Activated CD8-positive, alpha-beta memory T cell treated with anti-CD3 and anti-CD28 coated beads, Interleukin-2, amount 50 U/mL, for 24 hours (primary cell): ENCODE results near the gene CEACAM18.
"Not testable (repeated sequence)": the region's sequence is repeated elsewhere in the genome, so short reads cannot be mapped to it uniquely, and the experiment has no call there.

Experiments used
- DNase-seq: peaks from one replicate; pipeline ENCODE4 v3.0.0-alpha.2; 2020; ENCODE audit errors: extremely low read depth

The CEACAM18 gene

DNA sequence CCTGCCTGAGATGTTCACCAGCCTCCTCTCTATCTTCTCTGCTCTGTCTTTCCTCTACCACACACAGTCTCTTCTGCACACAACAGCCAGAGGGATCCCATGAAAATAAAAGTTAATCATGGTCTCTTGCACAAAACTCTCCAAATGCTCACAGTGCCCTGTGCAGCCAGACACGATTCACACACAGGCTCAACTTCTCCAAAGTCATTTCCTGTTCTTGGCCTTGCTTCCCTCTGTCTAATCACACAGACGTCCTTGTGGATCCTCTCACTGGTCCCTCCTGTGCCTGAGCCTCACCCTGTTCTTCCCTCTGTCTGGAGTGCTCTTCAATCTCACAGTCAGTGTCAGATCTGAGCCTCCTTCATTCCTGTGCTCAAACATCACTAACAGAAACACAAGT lies 15.4 kb downstream of the CEACAM18 start:
- DNase-seq, result no peak

DNA sequence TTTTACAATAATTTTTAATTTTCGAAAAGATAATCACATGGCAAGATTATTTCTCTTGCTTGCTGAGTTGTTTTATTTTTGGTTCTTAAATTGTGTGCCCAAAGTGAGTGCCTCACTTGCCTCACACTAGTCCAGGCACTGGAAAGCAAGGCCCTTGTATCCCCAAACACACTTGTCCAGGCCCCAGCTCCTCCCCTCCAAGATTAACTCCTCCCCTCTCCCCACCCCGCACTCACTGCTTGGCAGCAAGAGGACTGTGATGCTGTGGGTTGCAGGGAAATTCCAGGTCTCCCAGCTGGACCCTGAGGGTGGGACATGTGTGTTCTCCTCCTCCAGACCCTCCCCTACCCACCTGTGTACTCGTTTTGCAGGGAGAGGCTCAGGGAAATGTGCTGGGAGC lies 19.3 kb downstream of the CEACAM18 start:
- DNase-seq, result no peak

DNA sequence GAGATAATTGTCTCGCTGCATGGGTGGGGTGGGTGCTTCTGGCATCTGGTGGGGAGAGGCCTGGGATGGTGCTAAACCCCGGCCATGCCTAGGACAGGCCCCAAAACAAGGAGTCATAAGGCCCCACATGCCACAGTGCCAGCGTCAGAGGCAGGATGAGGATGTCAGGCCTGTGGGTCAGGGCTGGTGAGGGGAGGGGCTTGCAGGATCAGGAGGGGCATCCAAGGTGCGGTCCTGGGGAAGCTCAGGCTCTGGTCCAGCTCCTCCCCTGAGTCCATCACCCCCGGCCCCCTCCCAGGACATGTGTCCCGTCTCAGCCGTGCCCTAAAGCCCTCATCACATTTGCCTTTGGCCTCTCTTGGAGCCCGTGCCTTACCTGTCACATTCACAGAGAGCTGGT lies 22.6 kb downstream of the CEACAM18 start:
- not testable (repeated sequence) for DNase-seq

DNA sequence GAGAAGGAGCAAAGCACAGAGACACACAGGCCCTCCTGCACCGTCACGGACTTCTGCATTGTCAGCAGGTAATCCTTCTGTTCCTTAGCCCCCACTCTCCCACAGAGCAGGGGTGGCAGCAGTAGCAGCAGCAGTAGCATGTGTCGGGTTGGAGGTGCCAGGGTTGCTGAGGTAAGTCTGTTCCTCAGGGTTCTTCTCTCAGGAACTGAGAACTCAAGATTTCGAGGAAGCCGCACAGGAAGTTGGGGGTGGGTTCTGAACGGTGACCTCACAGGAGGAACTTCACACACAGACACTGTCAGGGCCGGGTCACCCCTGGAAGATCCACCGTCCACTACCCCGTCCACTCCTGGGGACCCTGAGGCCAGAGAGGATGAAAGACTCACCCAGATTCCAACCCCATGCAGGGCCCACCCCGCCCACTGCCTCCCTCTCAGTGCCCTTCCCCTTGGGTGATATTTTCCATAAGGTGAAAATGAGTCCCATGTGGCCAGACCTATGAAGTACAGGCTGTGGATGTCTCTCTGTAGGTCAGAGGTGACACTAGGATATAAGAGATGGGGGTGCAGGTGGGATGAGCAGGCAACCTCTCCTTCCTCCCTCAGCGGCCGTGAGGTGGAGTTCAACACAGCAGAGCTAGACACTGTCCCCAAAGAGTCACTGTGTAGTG lies 23.4 kb downstream of the CEACAM18 start, which contains the start of gene SIGLEC12:
TSS of gene SIGLEC12 (minus strand) at position 207 of the 670 bp plus-strand sequence. CDS start at position 140, 67 bp downstream.
- DNase-seq, result no peak

DNA sequence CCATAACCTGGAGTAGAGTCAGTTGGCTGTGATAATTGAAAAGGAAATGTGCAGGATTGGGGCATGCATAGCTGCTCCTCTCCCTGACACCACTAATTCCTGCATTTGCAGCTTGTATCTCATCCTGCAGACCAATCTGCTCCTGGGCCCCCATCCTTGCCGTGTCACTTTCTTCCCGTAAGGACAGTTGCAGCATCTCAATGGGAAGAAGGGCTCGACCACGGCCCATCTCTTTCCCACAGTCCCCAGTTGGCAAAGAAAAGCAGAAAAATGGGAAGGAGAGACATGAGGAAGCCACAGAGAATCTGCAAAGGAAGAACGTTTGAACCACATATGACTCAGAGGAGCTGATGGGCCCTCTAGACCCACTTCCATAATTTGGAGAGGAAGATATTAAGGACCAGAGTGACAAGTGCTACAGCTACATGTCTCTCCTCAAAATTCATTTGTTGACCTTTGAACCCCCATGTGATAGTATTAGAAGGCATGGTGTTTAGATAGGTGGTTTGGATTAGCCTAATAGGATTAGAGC lies 25.0 kb downstream of the CEACAM18 start:
- DNase-seq, result no peak

DNA sequence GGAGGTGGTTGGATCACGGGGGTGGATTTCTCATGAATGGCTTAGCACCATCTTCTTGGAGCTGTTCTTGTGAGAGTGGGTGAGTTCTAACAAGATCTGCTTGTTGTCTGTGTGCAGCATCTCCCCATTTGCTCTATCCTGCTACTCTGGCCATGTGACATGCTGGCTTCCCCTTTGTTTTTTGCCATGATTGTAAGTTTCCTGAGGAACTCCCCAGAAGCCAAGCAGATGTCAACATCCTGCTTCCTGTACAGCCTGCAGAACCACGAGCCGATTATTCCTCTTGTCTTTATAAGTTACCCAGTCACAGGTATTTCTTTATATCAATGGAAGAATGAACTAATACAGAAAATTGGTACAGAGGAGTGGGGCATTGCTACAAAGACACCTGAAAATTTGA lies 25.6 kb downstream of the CEACAM18 start:
- DNase-seq, result no peak

DNA sequence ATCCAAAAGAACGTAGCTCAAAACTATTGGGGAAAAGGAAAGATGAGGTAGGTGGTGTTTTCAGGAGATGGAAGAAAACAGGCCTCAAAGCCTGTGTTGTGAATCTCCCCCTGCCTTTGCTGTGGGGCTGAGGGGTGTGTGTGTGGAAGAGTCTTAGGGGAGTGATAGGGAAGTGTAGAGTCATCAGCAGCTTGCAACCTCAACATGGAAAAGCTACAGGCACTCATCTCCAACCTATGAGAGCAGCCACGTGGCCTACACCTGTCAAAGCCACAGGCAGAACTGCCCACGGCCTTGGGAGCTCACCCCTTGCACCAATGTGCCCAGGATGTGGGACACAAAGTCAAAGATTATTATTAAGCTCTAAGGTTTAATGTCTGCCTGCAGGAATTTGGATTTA lies 27.6 kb downstream of the CEACAM18 start:
- DNase-seq, result no peak

DNA sequence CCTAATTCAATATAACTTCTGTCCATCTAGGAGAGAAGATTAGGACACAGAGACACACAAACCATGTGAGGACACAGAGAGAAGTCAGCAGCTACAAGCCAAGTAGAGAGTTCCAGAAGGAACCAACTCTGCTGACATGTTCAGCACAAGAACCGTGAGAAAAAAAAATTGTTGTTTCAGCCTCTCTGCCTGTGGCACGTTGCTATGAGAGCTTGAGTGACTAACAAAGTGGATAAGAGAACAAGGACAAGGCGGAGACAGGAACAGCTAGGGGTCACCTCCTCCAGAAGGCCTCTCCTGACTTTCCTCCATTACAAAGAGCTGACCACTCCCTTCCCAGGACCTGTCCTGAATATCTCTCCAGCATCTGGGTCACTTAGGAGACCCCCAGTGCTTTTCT lies 28.9 kb downstream of the CEACAM18 start:
- DNase-seq, result no peak

DNA sequence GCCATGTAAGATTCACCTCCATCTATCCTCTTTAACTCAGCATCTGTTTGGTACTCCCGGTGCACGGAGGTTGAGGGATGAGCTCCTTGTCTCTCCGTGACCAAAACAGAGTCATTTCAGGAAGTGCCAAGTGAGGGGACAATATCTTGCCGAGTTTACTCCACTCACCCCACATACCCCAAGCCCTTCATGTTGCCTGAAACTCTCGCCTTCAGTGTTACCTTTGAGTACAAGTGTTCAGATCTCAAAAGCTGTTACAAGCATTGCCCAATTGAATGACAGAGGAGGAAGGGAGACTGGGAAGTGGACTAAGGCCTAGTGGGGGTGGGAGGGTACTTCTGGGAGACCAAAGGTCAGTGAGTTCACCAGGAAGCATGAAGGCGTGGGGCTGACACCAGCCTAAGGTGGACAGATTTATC lies 29.3 kb downstream of the CEACAM18 start:
- DNase-seq, result no peak

DNA sequence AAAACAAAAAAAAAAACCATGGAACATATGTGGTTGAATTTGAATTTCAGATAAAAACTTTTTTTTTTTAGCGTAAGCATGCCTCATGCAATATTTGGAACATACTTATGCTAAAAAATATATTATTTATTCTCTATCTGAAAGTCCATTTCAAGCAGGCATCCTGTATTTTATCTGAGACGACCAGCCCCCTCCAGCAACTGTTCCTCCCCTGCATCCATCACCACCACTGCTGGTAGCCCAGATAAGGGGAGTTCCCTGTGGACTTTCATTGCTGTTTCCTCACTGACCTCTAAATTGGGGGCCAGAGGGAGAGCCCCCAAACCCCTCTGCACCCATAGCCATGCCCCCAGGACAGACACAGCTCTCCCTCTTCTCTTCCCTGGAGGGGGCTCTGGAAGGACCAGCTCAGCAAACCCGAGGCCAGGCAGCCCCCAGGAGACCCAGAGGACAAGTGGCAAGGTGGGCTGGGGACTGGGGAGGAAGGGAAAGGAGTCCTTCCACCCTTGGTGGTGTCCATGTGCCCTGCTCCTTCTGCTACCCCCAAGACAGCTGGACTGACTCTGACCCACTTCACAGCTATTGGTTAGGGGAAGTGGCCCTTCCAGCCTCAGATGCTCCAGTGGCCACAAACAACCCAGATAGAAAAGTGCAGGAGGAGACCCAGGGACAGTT lies 29.9 kb downstream of the CEACAM18 start:
- DNase-seq, result no peak

DNA sequence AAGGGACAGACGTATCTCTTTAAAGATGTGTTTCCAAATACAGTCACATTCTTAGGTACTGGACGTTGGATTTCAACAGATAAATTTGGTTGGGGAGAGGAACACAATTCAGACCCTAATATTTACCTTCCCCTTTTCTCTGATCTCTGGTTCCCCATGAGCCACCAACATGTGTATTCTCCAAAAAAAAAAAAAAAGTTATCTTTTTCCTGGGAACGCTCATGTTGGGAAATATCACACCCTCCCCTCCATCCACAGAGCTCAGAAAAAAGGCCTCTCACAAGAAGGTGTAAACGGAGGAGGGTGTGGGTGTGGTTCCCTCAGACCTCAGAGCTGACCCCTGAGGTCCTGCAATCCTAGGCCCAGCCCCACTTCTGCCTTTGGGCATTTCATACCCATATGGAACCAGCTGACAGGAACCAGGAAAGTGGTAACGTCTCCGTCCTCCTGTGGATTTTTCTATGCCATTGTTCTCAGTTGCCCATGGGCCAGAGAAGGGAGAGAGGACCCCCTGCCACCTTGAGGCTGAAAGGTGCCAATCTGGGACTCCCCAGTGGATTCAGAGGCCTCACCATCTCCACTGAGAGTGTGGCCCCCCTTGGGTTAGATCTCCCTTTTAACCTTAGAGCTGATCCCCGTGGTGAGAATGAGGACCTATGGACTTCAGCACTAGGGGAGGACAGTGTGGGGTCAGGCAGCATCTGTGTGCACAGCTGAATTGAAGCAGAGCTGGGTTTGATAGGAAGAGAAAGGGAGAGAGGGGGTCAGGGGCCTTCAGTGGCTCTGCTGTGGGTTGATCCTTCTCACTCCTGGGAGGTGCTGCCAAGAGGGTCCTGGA lies 31.7 kb downstream of the CEACAM18 start:
- DNase-seq, result no peak

DNA sequence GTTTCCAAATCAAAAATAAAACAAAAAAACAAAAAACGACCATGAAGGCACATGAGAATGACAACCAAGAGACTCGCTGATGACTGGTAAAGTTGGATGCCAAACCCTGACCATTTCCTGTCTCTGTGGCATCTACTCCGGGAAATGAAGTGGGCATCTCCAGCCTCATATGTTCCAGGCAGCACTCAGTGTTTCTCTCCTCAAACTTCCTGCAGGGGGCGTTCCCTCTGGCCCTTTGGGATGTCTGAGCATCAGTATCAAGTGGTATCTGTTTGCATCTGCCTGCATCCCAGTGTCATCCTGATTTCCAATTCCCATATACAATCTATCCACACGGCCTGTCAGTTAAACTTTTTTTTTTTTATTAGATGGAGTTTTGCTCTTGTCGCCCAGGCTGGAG lies 33.0 kb downstream of the CEACAM18 start:
- DNase-seq, result no peak

DNA sequence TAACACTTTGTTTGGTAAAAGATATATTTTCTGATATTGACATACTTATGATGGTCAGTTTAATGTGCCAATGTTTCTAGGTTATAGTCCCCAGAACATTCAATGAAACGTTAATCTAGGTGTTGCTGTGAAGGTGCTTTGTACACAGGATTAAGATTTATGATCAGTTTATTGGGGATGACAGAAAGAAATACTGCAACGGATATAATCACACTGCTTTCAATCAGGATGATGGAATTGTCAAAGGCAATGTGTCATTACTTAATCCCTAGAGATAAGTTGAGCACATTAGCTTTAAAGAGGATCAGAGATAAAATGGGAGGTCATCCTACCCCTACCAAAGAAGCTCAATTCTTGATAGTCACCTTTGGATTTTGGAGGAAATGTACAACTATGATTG lies 35.6 kb downstream of the CEACAM18 start:
- no peak for DNase-seq

DNA sequence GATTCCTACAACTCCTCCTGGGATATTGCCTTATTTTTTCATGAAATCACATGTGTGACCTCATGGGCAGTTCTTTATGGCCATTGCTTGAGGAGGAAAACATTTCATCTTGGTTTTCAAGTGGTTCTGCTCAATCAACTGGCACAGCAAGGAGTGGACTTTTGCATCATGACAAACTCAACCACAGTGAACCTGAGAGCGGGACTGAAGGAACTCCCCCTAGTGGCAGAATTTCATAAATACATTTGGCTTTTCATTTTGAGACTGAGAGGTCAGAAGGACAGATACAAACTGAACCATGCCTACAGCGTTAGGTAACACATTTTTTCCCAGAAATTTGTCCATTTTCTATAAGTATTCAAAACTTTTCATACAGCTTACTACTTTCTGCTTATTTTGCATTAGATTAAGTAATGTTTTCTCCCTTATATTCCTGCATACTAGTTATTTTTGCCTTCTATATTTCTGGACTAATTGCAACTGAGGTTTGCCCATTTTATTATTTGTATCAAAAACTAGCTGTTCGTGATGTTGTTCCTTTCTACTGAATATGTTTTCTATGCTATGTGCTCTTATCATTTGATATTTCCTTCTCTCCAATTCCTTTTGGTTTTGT lies 36.6 kb downstream of the CEACAM18 start:
- no peak for DNase-seq

DNA sequence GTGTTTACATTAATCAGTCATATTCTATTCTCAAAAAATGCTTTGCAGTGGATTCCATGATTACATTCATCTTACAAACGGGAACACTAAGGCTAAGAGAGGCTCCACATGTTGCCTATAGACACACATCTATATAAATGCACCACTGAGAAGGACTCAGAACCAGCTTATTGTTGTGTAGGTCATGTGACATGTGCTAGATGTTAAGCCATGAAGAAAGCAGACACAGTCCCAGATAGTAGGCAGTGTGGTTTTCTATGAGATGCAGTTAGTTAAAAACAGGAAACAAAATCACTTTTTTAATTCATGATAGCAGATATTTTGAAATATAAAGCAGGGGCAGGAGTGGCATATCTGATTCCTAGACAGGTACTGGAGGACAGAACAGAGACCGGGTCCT lies 42.4 kb downstream of the CEACAM18 start:
- DNase-seq, result no peak

DNA sequence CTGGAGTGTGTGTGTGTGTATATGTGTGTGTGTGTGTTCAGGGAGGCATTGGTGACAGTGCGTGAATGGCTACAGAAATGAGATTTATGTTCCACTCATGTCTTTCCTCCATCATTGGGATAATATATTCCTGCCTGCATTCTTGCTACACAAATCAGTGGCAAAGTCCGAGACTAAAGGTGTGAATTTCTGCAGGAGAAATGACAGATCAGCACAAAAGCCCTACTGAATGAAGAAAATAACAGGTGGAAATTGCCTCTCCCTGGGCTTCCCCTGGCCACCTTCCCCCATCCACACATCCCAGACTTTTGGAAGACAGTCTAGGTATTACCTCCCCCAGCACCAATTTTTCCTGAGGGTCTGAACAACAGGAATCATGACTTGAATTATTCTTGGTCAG lies 43.0 kb downstream of the CEACAM18 start:
- DNase-seq, result no peak

DNA sequence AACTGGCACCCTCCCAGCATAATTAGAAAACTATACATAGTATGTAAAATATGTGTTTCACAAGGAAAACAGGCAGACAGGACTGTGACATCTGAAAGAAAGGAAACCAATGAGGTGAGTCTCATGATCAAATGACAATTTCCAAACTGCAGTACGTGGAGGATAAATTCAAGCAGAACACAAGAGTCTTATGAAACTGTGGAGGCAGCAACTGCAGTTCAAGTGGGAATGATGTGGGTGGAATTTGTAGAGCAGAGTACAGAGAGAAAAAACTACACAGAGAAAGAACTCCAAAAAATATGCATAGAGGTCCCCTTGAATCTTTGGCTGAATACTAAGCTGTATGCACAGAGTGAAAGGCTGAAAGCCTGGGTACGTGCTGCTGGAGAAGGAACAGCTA lies 43.4 kb downstream of the CEACAM18 start:
- no peak for DNase-seq

DNA sequence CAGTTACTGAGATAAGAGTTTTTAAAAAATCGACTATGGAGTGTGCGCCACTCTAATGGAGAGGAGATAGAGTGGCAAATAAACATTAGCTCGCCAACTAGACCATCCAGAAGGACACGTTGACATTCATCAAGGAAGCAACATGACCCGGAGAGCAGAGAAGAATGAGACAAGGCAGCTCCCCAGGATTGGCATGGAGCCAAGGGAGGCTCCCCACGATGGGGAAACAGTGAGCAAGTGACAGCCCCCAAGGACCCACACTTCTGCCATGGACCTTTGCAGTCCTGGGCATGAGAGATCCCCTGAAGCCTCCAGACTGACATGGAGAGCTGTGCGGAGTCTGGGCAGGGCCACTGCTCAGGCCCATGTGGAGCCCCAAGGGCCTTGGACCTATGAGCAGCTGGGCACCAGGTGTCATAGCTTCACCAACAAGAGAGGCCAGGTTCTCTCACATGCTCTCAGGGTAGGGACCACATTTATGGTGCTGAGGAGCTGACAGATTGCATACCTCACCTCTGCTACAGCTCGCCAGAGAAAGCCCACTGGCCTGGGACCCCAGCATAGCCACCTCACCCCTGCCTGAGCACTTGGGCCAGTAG lies 46.4 kb downstream of the CEACAM18 start:
- DNase-seq, result no peak

DNA sequence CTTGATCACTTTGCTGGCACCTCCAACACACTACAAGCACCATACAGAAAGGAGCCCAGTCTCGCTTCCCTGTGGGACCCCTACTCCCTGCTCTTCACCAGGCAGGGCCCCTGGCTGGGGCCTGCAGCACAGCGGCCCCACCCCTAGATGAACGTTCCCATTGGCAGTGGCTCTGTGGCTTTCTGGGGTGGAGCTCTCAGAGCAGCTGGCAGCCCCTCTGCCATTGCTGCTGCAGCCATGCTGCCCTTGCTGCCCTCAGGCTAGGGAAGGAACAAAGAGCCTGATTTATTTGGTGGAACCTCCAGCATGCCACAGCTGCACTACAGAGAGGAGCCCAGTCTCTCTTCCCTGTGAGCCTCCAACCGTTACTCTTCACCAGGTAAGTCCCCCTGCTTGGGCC lies 47.3 kb downstream of the CEACAM18 start:
- DNase-seq, result no peak

DNA sequence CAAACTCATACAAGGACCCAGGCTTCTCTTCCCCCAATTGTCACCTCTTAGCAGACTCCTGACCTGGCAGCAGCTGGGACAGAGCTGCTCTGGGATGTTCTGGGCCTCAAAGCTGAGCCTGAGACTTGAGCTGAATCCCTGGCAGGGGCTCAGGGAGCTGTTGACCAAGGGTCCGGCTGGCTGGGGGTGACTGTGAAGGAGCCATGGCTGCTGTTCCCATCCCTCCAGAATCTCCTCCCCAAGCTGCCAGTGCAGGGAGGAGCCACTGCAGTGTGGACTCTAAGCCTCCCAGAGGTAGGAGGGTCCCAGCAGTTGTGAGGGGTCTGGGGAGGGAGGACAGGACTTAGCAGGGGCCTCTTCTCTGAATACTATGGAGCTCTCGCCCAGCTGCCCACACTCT lies 51.0 kb downstream of the CEACAM18 start:
- DNase-seq, result no peak

DNA sequence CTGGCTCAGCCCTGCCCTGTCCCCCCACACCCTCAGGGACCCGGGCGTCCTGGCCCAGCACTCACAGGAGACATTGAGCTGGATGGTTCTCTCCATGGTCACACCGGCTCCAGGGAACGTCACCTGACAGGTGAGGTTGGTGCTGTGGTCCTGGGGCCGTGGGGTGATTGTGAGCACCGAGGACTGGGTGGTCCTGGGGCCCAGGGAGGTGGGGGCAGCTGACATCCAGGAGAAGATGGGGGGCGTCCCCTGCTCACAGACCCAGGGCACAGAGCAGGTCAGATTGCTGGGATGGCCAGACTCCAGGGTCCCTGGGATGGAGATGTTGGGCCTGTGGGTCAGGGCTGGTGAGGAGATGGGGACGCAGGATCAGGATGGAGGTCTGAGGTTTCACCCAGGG lies 52.3 kb downstream of the CEACAM18 start:
- no peak for DNase-seq
